ENCODE measurements around the gene SETD3.
A peak's percentile ranks its signal among the peaks of the same experiment; 100 is the strongest.

SETD3 gene

DNA sequence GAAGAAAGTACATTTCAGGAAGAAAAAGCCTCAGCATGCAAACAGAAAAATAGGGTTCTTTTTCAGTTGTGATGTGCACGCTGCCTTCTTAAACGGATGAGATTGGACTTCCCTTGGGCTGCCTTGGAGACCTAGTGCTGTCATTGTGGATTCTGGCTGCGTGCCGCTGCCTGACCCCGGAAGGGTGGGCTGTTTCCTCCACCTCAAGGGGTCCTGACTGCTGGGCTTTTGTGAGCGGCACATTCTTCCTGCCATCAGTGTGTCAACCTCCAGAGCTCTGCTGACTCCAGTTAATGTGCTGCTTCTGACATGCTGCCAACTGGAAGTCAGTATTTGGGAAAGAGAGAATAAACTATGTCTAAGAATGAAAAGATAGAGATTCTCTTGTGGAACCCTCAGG is 25.6 kb upstream of the SETD3 start:
- TF ChIP-seq ZFX (IDR thresholded peaks at IDR 0.05) = no peak
- TF ChIP-seq, protein P1, sequence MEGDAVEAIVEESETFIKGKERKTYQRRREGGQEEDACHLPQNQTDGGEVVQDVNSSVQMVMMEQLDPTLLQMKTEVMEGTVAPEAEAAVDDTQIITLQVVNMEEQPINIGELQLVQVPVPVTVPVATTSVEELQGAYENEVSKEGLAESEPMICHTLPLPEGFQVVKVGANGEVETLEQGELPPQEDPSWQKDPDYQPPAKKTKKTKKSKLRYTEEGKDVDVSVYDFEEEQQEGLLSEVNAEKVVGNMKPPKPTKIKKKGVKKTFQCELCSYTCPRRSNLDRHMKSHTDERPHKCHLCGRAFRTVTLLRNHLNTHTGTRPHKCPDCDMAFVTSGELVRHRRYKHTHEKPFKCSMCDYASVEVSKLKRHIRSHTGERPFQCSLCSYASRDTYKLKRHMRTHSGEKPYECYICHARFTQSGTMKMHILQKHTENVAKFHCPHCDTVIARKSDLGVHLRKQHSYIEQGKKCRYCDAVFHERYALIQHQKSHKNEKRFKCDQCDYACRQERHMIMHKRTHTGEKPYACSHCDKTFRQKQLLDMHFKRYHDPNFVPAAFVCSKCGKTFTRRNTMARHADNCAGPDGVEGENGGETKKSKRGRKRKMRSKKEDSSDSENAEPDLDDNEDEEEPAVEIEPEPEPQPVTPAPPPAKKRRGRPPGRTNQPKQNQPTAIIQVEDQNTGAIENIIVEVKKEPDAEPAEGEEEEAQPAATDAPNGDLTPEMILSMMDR (conservative IDR thresholded peaks at IDR 0.05) = no peak
- H3K27ac ChIP-seq = no peak overlapping the region

DNA sequence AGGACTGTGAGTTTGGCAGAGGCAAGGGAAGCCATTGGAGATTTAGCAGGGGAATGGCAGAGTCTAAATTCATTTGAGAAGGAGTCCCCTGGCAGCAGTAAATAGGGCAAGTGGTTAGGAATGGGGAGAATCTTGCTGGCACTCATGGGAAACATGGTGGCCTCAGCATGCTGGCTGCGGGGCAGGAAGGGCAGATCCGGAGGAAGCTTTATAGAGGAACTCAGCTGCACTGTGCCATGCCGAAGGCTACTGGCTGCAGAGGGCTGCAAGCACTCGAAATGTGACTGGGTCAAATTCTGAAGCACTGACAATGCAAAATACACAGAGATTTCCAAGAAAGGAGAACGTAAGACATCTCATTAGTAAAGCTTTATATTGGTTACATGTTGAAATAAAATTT is 24.4 kb upstream of the SETD3 start:
- TF ChIP-seq, protein P1 (conservative IDR thresholded peaks at IDR 0.05) = no peak
- TF ChIP-seq ZFX (IDR thresholded peaks at IDR 0.05) = no peak

DNA sequence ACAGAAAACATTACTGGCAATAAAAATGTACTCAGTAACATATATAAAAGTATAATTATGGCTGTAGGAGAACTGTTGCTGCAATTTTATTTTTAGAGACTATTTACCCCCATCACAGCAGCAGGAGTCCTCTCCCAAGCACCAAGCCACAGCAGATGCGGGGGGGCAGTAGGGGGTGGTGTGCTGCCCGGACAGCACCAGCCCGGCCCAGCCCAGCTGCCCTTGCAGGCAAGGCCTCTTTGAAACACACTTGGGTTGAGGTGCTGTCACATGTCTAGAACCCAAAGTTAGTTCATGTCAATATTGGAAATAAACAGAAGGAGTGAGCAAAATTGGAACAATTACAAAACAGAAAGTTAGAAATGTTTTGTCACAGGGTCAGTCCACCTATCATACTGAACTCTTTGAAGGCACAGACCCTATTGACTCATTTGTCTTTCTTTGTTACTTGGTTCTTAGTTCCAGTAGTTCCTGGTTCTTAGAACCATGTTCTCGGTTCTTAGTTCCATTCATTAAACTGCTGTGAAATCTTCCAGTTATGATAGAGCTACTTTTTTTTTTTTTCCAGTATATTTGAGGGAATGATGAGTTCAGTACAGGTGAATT is 23.3 kb upstream of the SETD3 start:
- H3K27ac ChIP-seq = no peak overlapping the region
- TF ChIP-seq ZFX (IDR thresholded peaks at IDR 0.05) = no peak
- TF ChIP-seq, protein P1 (conservative IDR thresholded peaks at IDR 0.05) = no peak

More for the DNA sequence above, 24.4 kb upstream of the SETD3 start:
- no peak overlapping the region for H3K27ac ChIP-seq

DNA sequence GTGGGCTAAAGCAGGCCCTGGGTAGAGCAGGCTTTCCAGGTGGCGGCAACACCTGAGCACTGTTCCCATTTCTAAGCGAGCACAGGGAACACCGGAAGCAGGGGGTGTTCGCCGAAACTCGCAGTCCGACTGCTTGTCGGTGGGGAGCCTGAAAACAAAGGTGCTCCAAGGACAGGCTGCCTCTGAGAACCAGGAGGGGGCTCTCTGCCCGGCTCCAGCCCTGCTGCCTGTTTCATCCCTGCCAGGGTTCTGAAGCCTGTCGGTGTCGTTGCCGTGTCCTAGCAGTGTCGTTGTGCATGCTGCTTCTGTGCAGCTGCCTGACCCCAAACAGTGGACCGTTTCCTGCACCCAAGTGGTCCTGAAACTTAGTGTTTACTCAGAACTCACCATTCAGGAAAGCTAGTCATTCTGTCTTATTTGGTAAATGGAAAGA is 22.3 kb upstream of the SETD3 start:
- H3K27ac ChIP-seq = no peak overlapping the region
- TF ChIP-seq ZFX (IDR thresholded peaks at IDR 0.05) = no peak

DNA sequence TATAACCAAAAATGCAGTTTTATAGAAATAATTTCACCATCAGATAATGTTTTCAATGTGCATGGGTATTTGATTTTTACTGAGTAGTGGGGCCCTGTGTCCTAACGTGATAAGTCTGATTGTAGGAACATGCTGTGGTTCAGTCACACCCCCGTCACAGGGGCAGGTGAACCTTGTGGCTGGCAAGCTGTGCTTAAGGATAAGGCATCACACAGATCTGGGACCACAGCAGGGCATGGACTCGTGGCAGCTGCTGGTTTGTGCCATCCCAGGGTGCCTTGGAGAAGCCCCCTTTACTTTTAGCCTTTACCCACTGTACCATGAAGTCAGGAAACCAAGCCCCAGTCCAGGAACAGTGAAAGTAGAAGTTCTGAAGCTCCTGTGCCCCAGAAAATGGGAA is 17.2 kb upstream of the SETD3 start:
- no peak overlapping the region for H3K27ac ChIP-seq
- TF ChIP-seq, protein P1 (conservative IDR thresholded peaks at IDR 0.05) = no peak
- no peak for TF ChIP-seq ZFX (IDR thresholded peaks at IDR 0.05)

DNA sequence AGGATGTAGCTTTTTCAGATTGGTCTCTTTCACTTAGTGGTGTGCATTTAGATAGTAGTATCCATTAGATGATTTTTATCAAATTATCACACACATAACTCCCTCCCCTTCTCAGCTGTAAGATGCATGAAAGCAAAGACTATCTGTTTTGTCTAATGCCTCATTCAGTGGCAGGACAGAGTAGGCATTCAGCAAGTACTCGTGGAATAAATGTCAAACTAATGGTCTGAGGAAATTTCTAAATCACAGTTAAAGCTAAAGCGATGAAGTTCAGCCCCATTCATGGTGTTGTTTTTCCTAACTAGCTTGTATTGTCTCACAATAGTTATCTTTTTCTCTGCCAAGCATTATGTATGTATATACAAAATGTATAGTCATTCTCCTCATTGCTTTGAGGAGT is 16.7 kb upstream of the SETD3 start:
- no peak for TF ChIP-seq ZFX (IDR thresholded peaks at IDR 0.05)
- TF ChIP-seq, protein P1 (conservative IDR thresholded peaks at IDR 0.05) = no peak

DNA sequence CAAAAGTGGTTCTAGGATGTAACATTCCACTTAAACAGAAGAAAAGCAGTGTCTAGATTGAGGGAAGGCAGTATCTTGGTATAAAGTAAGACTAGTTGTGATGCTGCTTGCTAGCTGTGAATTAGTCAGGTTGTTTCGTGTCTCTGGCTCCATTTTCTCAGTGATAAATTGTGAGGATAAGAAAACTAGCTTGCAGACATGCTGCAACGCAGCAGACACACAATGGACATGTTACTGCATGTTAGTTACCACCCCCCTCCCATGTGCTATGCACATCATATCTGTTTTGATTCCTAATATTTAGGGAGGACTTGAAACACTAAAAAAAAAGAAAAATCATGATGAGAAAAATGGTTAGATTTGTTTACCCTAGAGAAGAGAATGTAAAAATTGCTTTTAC is 3.4 kb upstream of the SETD3 start:
- no peak overlapping the region for H3K27ac ChIP-seq
- TF ChIP-seq ZFX (IDR thresholded peaks at IDR 0.05) = no peak
- TF ChIP-seq, protein P1 (conservative IDR thresholded peaks at IDR 0.05) = no peak

More for the DNA sequence above, 16.7 kb upstream of the SETD3 start:
- no peak overlapping the region for H3K27ac ChIP-seq

DNA sequence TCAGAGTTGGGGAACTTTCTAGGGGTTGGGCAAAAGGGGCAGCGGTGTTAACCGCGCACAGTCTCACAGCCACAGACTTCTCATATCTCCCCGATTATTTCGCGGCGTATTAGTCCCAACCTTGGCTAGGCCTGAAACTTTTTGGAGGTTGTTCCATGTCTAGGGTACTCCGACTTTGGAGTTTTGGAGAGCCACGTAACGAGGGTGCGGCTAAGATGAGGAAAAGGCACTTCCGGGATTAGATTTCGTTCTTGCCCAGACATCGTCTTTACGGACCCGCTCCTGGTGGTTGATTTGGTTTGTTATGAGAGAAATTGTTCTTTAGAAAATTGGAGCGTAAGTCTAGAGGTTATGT is 1.1 kb upstream of the SETD3 start:
- H3K27ac ChIP-seq = peak overlapping the region; percentile 85
- TF ChIP-seq ZFX (IDR thresholded peaks at IDR 0.05) = no peak
- TF ChIP-seq, protein P1 (conservative IDR thresholded peaks at IDR 0.05) = no peak
